GM19023 (cell line): ENCODE results near the gene EPDR1.

ENCODE experiments used
- ATAC-seq: cut with Tn5 transposase; IDR thresholded peaks from one replicate; pipeline ENCODE4 v1.9.1; 2021; ENCODE audit warnings: mild to moderate bottlenecking, moderate library complexity; ENCODE audit not compliant: unreplicated experiment

EPDR1 gene

DNA sequence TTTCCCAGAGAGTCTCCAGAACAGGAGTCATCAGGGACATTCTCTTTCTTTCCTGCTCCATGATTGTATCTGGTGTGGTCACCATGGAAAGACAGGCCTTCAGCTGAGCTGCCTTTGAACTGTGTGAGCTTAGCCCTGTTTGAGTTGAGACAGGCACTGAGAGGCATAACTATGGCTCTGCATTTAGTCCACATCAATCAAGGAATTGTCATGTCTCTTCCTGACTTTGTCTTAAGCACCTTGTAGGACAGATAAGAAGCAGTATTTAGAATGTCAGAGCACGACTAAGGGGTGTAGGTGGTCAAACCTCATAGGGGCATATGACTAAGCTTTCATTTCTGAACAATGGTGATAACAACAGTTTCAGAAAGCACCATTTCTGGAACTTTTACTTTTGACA is 53.5 kb downstream of the EPDR1 start:
- no peak for ATAC-seq

DNA sequence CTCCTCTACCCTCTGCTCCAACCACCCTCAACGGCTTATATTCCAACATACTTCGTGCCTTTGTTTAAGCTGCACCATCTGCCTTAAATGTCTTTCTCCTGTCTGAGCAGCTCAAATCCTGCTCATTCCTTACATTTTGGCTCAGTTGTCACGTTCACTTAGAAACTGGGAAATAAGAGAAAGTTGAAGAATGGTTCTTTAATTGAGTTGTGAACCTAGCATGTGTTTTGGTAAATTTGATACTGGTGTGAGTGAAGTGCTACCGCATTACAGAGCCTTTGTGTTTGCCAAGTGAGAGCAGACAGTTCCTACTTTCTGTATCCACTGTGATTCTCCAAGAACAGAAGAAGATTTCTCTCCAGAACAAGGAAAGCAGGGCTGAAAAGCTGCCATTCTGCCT is 54.3 kb downstream of the EPDR1 start:
- no peak for ATAC-seq

GRCh38 chr7:37977243-37977642 is 56.8 kb downstream of the EPDR1 start:
- no peak for ATAC-seq

GRCh38 chr7:37981664-37982063 is 61.2 kb downstream of the EPDR1 start:
- no peak for ATAC-seq

DNA sequence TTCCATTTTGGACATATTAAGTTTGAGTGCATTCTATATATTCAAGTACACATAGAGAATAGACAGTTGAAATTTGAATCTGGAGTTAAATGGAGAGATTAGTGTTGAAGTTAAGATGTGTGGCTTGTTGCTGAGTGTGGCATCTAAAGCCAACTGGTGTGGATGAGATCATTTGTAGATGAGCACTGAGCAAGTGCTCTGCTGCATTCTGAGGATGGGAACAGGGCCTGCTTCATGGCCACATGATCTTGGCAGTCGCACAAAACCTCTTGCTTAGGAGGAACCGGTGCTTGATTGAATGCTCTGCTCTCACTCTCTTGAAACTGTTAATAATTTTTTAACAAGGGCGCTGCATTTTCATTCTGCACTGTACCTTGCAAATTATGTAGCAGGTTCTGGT is 62.0 kb downstream of the EPDR1 start:
- ATAC-seq: no peak

- ATAC-seq: no peak
These were observed 64.4 kb downstream of the EPDR1 start for GRCh38 chr7:37984750-37985390.

GRCh38 chr7:37986908-37987330 is 66.5 kb downstream of the EPDR1 start:
- ATAC-seq: no peak

DNA sequence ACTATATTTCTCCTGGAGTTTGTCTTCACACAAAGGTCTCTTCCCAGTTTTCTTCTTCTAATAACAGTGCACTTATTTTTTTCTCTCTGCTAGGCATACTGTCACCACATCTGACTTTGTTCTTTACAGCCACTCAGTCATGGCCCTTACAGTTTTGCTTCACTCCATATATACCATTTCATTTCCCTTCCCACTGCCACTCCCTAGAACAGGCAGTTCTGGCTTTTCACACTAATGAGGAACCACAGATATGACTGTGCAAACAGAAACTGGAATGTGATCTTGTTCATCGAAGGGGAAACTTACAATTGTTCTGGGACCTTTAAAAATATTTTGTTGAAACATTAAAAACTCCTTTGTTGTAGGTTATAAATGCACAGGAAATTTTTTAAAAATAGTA is 67.3 kb downstream of the EPDR1 start:
- ATAC-seq: no peak

DNA sequence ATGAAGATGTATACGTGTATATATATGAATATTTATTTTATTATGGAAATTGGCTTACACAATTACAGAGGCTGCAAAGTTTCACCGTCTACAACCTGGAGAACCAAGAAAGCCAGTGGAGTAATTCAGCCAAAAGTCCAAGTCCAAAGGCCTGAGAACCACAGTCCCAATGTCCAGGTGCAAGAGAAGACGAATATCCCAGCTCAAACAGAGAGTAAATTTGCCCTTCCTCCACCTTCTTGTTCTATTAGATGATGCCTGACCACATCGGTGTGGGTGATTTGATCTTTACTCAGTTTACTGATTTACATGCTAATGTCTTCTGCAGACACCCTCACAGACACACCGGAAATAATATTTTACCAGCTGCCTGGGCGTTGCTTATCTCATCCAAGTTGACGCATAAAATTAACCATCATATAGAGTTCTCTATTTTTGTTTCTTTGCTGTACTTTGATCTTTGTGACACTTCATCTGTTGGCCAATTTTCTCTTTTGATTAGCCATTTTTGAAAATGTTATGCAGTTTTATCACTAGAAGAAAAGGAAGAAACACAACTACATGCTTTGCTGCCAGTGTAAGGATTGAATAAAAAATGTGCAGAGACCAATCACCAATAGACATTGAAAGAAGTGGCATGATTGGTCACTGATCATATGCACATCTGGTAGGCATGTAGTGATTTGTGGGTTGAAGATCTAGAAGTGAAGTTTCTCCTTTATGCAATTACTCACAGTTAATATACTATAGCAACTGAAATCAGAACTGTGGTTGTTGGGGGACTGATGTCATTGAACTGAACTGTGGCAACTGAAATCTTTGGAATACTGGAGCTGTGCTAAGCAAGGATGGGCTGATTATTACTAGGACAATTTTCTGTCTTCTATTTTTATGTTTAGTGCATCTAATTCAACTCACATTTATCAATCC is 68.5 kb downstream of the EPDR1 start:
- ATAC-seq: no peak

- no peak for ATAC-seq
These were observed 69.9 kb downstream of the EPDR1 start for GRCh38 chr7:37990337-37990736.

DNA sequence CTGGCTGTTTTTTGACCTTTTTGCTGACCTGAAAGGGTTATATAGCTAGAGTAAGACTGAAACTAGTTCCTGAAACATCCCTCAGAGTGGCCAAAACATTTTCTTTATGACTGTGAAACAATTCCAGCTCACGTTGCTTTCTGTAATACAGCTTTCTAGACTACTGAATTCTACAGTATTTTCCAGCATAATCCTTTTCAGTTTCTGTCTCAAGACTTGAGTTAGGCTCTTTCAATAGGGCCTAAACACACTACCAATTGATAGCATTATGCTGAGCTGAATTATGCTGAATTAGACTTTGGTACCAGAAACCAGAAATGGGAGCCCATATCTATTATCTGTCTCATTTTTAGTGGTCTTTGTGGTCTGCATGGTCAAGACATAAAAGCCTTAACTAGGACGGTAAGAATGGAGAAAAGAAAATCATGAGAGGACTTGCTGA is 72.6 kb downstream of the EPDR1 start:
- no peak for ATAC-seq

- no peak for ATAC-seq
These were observed 79.2 kb downstream of the EPDR1 start for GRCh38 chr7:37999673-38000072.

DNA sequence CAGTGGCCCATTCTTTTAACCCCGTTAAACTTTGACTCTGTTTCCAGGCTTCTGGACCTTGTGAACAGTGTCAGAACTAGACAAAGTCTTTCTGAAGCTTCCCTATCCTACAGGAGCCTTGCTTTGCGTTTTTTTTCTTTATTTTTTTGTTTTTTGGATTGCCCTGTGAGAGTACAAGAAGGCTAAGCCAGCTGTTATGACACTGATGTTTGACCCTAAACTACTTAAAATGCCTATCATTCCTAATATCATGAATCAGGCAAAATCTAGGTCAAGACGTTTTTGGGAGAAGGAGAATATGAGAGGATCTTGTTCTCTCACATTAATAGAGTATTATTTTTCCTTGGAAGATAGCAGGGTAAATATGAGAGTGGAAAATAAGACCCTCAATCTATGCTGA is 79.8 kb downstream of the EPDR1 start:
- ATAC-seq: no peak
